ENCODE data around the gene CSNK2B.
A peak's percentile ranks its signal among the peaks of the same experiment; 100 is the strongest.
"Not testable (repeated sequence)": the region's sequence is repeated elsewhere in the genome, so short reads cannot be mapped to it uniquely, and the experiment has no call there.

Gene CSNK2B

GRCh38 chr6:31692886-31693285 is 27.0 kb downstream of the CSNK2B start:
- no peaks in the 10 kb centered on the region for H3K4me1 ChIP-seq
- no peak for DNase-seq (ENCODE audit: low spot score in 2 of 2)
- no peaks in the 10 kb centered on the region for H3K9me3 ChIP-seq
- no peak overlapping the region for H3K4me3 ChIP-seq
- H3K27me3 ChIP-seq (ENCODE audit: low read depth) = no peaks in the 10 kb centered on the region
- in situ Hi-C loops (cut with MboI; ENCODE audit: low sequenced_read_pairs) = no loop called here
- H3K36me3 ChIP-seq (replicated peaks) = peaks cover 50% of the 10 kb centered on the region

DNA sequence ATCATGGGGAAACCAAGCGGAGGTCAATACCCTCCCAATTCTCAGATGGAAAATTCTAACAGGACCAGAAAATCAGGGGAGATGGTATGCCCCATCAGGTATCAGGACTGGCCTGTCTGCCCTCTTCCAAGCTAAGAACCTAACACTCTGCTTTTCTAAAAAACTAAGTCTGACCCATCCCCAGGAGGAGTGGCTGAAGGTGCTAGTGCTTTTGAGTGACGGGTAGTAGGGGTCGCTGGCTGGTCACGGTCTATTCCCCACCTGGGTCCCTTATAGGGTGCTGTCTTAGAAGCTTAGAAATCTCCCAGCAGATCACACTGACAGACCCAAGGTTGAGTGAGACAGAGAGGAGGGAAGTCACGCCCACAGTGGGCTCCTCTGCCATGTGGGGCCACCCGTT is 27.7 kb downstream of the CSNK2B start:
- Histone ChIP-seq H3K36me3 (replicated peaks) (peaks cover 44% of the 10 kb centered on the region), H3K4me3 (no peak overlapping the region), H3K9me3 (no peaks in the 10 kb centered on the region), H3K4me1 (no peaks in the 10 kb centered on the region), H3K27me3 (ENCODE audit: low read depth) (no peaks in the 10 kb centered on the region)
- in situ Hi-C loops (cut with MboI; ENCODE audit: low sequenced_read_pairs) = no loop called here
- no peak for DNase-seq (ENCODE audit: low spot score in 2 of 2)

DNA sequence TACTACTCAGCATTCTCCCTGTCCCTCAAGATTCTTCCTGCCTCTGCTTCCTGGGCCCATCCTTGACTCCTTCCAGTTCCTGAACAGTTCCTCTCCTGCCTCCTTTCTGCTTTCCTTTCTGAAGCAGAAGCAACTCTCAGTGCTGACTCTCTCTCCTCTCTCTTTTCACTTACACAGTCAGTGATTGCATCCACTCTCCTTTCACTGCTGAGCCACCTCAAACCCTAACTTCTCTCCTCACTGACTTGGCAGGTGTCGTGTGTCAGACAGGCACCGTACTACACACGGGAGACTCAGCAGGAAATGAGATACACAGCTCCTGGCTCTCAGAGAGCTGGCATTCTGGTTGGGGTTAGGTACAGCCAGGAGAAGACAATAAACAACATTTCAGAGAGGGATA is 31.7 kb downstream of the CSNK2B start:
- Histone ChIP-seq H3K9me3 (no peaks in the 10 kb centered on the region), H3K36me3 (replicated peaks) (peaks cover 28% of the 10 kb centered on the region), H3K4me1 (peaks cover 7% of the 10 kb centered on the region; the same call in 1 of the 2 replicates), H3K27me3 (ENCODE audit: low read depth) (no peaks in the 10 kb centered on the region), H3K4me3 (no peak overlapping the region)
- in situ Hi-C loops (cut with MboI; ENCODE audit: low sequenced_read_pairs) = no loop called here
- no peak for DNase-seq (ENCODE audit: low spot score in 2 of 2)

GRCh38 chr6:31700740-31701401 is 35.0 kb downstream of the CSNK2B start:
- Histone ChIP-seq H3K4me3 (no peak overlapping the region), H3K36me3 (replicated peaks) (peaks cover 13% of the 10 kb centered on the region), H3K9me3 (no peaks in the 10 kb centered on the region), H3K27me3 (ENCODE audit: low read depth) (no peaks in the 10 kb centered on the region), H3K4me1 (peaks cover 13% of the 10 kb centered on the region)
- in situ Hi-C loops (cut with MboI; ENCODE audit: low sequenced_read_pairs) = no loop called here
- no peak for DNase-seq (ENCODE audit: low spot score in 2 of 2)

DNA sequence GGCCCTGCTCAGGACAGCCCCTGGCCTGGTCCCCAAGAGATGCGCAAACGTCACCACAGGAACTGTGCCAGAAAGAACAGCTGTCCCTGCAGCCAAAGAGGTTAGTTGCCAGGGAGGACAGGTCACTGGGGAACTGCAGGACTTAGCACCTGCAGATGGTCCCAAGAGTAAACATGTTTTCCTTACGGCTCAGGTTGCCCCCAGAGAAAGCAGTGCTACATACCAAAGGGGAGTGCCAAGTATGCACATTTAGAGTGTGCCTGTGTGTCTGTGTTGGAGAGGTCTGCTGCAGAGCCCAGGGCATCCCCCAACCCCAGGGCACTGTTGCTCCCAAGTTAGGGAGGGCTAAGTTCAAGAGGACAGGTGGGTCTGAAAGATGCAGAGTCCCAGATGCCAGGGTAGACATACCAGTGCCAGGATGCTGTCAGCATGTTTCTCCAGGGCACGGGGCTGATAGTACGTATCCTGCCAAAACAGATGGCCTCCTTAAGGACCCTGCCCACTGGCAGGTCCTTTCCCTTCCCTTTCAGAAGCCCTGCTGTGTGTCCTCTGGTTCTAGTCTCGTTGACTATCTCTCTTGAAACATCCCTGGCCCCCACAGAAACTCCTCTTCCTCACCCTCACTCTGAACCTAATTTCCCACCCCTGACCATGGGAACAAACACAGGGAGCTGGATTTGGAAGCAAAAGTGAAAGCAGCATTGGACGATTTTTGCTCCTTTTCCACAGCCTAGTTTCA is 36.0 kb downstream of the CSNK2B start:
- peaks cover 13% of the 10 kb centered on the region for H3K4me1 ChIP-seq
- peak overlapping the region; percentile 90 for H3K4me3 ChIP-seq
- in situ Hi-C loops (cut with MboI; ENCODE audit: low sequenced_read_pairs) = no loop called here
- no peaks in the 10 kb centered on the region for H3K27me3 ChIP-seq (ENCODE audit: low read depth)
- peaks cover 10% of the 10 kb centered on the region for H3K36me3 ChIP-seq (replicated peaks)
- H3K9me3 ChIP-seq = no peaks in the 10 kb centered on the region
- DNase-seq (ENCODE audit: low spot score in 2 of 2) = no peak

DNA sequence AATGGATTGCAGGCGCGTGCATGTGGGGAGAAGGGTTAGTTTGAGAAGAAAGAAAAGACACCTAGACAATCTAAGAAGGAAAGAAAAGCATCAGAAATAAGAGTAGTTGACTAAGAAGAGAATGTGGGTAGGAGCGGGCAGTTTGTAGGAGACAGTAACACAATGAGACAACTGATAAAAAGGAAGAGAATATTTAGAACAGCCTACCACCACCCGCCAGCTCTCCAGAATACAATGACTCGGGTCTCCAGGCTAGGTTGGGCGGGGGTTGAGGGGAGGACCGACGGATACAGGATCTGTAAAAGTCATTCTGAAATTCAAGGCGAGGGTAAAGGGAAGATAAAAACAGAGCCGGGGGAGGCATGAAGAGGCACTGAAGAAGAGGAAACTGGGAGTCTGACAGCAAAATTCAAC is 36.5 kb downstream of the CSNK2B start:
- peak overlapping the region; percentile 90 for H3K4me3 ChIP-seq
- no peaks in the 10 kb centered on the region for H3K27me3 ChIP-seq (ENCODE audit: low read depth)
- DNase-seq (ENCODE audit: low spot score in 2 of 2) = no peak
- in situ Hi-C loops (cut with MboI; ENCODE audit: low sequenced_read_pairs) = no loop called here
- H3K4me1 ChIP-seq = peaks cover 13% of the 10 kb centered on the region
- no peaks in the 10 kb centered on the region for H3K9me3 ChIP-seq
- peaks cover 7% of the 10 kb centered on the region for H3K36me3 ChIP-seq (replicated peaks)

- Histone ChIP-seq H3K4me1 (peaks cover 13% of the 10 kb centered on the region), H3K36me3 (replicated peaks) (peaks cover 7% of the 10 kb centered on the region), H3K4me3 (peak within 1 kb of the TSS; percentile 90), H3K27me3 (ENCODE audit: low read depth) (no peaks in the 10 kb centered on the region), H3K9me3 (no peaks in the 10 kb centered on the region)
- in situ Hi-C loops (cut with MboI; ENCODE audit: low sequenced_read_pairs) = no loop called here
- peak; percentile 97 to 99 for DNase-seq (ENCODE audit: low spot score in 2 of 2)
Measured at GRCh38 chr6:31702819-31703716, 37.2 kb downstream of the CSNK2B start, which contains the start of gene ABHD16A. Gene ABHD16A (minus strand): TSS chr6:31703324. CDS start chr6:31703281, 43 bp downstream.

GRCh38 chr6:31705931-31706330 is 40.1 kb downstream of the CSNK2B start:
- Histone ChIP-seq H3K36me3 (replicated peaks) (no peaks in the 10 kb centered on the region), H3K27me3 (ENCODE audit: low read depth) (no peaks in the 10 kb centered on the region), H3K4me3 (no peak overlapping the region), H3K9me3 (no peaks in the 10 kb centered on the region), H3K4me1 (peaks cover 13% of the 10 kb centered on the region)
- DNase-seq (ENCODE audit: low spot score in 2 of 2) = no peak
- in situ Hi-C loops (cut with MboI; ENCODE audit: low sequenced_read_pairs) = no loop called here

GRCh38 chr6:31706599-31706998 is 40.7 kb downstream of the CSNK2B start, which contains the start of gene LY6G6F:
Gene LY6G6F (plus strand): TSS chr6:31706866. CDS start chr6:31706907, 41 bp downstream.
- Histone ChIP-seq H3K4me3 (no peak within 1 kb of the TSS), H3K27me3 (ENCODE audit: low read depth) (no peaks in the 10 kb centered on the region), H3K36me3 (replicated peaks) (no peaks in the 10 kb centered on the region), H3K9me3 (no peaks in the 10 kb centered on the region), H3K4me1 (peaks cover 10% of the 10 kb centered on the region)
- no peak for DNase-seq (ENCODE audit: low spot score in 2 of 2)
- in situ Hi-C loops (cut with MboI; ENCODE audit: low sequenced_read_pairs) = no loop called here

DNA sequence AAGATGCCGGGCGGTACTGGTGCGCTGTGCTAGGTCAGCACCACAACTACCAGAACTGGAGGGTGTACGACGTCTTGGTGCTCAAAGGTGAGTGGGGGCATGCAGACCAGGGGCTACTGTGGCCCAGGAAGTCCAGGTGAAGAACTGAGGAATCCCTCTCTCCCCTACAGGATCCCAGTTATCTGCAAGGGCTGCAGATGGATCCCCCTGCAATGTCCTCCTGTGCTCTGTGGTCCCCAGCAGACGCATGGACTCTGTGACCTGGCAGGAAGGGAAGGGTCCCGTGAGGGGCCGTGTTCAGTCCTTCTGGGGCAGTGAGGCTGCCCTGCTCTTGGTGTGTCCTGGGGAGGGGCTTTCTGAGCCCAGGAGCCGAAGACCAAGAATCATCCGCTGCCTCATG is 41.8 kb downstream of the CSNK2B start:
- Histone ChIP-seq H3K27me3 (ENCODE audit: low read depth) (no peaks in the 10 kb centered on the region), H3K4me3 (no peak overlapping the region), H3K9me3 (no peaks in the 10 kb centered on the region), H3K4me1 (peaks cover 6% of the 10 kb centered on the region), H3K36me3 (replicated peaks) (no peaks in the 10 kb centered on the region)
- DNase-seq (ENCODE audit: low spot score in 2 of 2) = no peak
- in situ Hi-C loops (cut with MboI; ENCODE audit: low sequenced_read_pairs) = no loop called here

- Histone ChIP-seq H3K27me3 (ENCODE audit: low read depth) (no peaks in the 10 kb centered on the region), H3K36me3 (replicated peaks) (no peaks in the 10 kb centered on the region), H3K4me1 (peaks cover 6% of the 10 kb centered on the region), H3K4me3 (no peak overlapping the region), H3K9me3 (no peaks in the 10 kb centered on the region)
- no peak for DNase-seq (ENCODE audit: low spot score in 2 of 2)
- in situ Hi-C loops (cut with MboI; ENCODE audit: low sequenced_read_pairs) = no loop called here
Measured at GRCh38 chr6:31708224-31708623, 42.3 kb downstream of the CSNK2B start.

- H3K4me3 ChIP-seq; DNase-seq (ENCODE audit: low spot score in 2 of 2); H3K4me1 ChIP-seq; in situ Hi-C loops (cut with MboI; ENCODE audit: low sequenced_read_pairs); H3K36me3 ChIP-seq (replicated peaks); H3K9me3 ChIP-seq; H3K27me3 ChIP-seq (ENCODE audit: low read depth): not testable (repeated sequence)
Measured at GRCh38 chr6:31709157-31709556, 43.3 kb downstream of the CSNK2B start.

DNA sequence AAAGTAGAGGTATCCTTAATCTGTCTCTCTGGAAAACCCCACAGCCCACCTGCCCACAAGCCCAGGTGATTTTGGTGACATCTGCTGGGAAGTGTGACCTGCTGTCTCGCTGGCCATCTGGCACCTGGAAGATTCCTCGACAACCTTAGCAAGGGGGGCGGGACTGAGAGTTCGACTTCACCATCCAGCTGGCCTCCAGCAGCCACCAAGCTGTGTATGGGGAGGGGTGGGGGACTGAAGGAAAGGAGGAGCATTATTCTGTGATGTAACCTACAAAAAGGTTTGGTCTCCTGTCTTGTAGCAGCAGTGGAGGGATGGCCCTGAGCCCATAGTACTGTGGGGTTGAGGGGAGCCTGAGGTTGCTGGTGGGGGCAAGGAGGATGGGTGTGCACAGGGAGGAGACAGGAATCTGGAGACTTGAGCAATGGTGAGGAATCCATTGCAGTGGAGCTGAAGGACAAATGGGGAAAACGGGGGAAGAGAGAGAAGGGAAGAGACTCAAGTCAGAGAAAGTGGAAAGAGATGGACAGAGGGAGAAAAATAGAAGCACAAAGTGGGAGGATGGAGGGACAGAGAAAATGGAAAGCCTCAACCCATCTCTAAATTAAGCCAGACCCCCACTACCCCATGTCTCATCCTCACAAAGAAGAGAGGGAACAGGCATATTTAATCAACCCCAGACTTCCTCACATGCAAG is 44.8 kb downstream of the CSNK2B start:
- no peak for DNase-seq (ENCODE audit: low spot score in 2 of 2)
- in situ Hi-C loops (cut with MboI; ENCODE audit: low sequenced_read_pairs) = no loop called here
- no peaks in the 10 kb centered on the region for H3K9me3 ChIP-seq

More for the DNA sequence above, 44.8 kb downstream of the CSNK2B start:
- peaks cover 7% of the 10 kb centered on the region for H3K4me1 ChIP-seq
- H3K4me3 ChIP-seq = no peak overlapping the region
- no peaks in the 10 kb centered on the region for H3K27me3 ChIP-seq (ENCODE audit: low read depth)
- H3K36me3 ChIP-seq (replicated peaks) = no peaks in the 10 kb centered on the region
